CD4-positive, alpha-beta T cell treated with Interleukin-15 for 4 hours (primary cell): ENCODE measurements around the gene CHRM4.

ENCODE experiments used
- DNase-seq: peaks from one replicate; pipeline ENCODE4 v3.0.0-alpha.2; 2020; ENCODE audit warnings: low spot score

The CHRM4 gene

GRCh38 chr11:46347637-46348311 is 43.8 kb downstream of the CHRM4 start:
- no peak for DNase-seq

- peak; percentile 89 for DNase-seq
Measured at GRCh38 chr11:46346886-46347636, 44.5 kb downstream of the CHRM4 start, which contains the start of gene DGKZ. DGKZ (plus strand) TSS chr11:46347463; CDS start chr11:46347660, 197 bp downstream.

- no peak for DNase-seq
Measured at GRCh38 chr11:46345881-46346484, 45.6 kb downstream of the CHRM4 start.

- no peak for DNase-seq
Measured at GRCh38 chr11:46345131-46345597, 46.4 kb downstream of the CHRM4 start.

- no peak for DNase-seq
Measured at GRCh38 chr11:46343520-46343919, 48.1 kb downstream of the CHRM4 start.

- DNase-seq: no peak
Measured at GRCh38 chr11:46342239-46342638, 49.3 kb downstream of the CHRM4 start.

- DNase-seq: no peak
Measured at GRCh38 chr11:46341454-46341853, 50.1 kb downstream of the CHRM4 start.

GRCh38 chr11:46339816-46340215 is 51.8 kb downstream of the CHRM4 start:
- no peak for DNase-seq

- no peak for DNase-seq
Measured at GRCh38 chr11:46338988-46339666, 52.4 kb downstream of the CHRM4 start.

- no peak for DNase-seq
Measured at GRCh38 chr11:46338636-46338987, 53.0 kb downstream of the CHRM4 start.

- DNase-seq: no peak
Measured at GRCh38 chr11:46337626-46338345, 53.8 kb downstream of the CHRM4 start.

GRCh38 chr11:46336563-46337180 is 54.9 kb downstream of the CHRM4 start:
- DNase-seq: no peak

- no peak for DNase-seq
Measured at GRCh38 chr11:46335890-46336562, 55.5 kb downstream of the CHRM4 start.

GRCh38 chr11:46335271-46335670 is 56.3 kb downstream of the CHRM4 start:
- DNase-seq: no peak

GRCh38 chr11:46334211-46334610 is 57.4 kb downstream of the CHRM4 start:
- no peak for DNase-seq
